ENCODE results near the gene ATP5F1A. TPM values are rescaled to one million over a fixed set of nuclear protein-coding genes. Genes with fewer than 3 reads are reported as not detected.
"Not testable (repeated sequence)": the region's sequence is repeated elsewhere in the genome, so short reads cannot be mapped to it uniquely, and the experiment has no call there.

The ATP5F1A gene
- total RNA-seq, 1 donor from 2014 or later: 474 TPM

DNA sequence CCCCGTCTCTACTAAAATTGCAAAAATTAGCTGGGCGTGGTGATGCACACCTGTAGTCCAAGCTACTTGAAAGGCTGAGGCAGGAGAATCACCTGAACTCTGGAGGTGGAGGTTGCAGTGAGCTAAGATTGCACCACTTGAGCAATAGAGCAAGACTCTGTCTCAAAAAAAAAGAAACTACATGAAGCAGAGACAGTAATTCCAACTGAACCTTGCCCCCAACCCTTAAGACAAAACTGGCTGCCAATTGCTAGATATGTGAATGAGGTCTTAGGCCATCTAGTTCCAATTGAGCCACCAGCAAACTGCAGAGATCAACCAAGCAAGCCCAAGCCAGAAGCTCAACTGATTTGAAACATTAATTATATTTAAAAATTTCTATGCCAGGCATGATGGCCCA lies 32.0 kb upstream of the ATP5F1A start:
- Mint-ChIP-seq H3K27ac (ENCODE audit: unreplicated experiment) (no peak overlapping the region), H3K4me3 (ENCODE audit: unreplicated experiment) (no peak overlapping the region), H3K27me3 (ENCODE audit: low read depth, unreplicated experiment) (no peaks in the 10 kb centered on the region), H3K9me3 (ENCODE audit: unreplicated experiment) (no peaks in the 10 kb centered on the region), H3K36me3 (ENCODE audit: low read depth, unreplicated experiment) (peaks cover 2% of the 10 kb centered on the region), H3K4me1 (ENCODE audit: low read depth, unreplicated experiment) (no peaks in the 10 kb centered on the region)
- FAIRE-seq (no peak), DNase-seq (ENCODE audit: low read depth) (no peak)
- no peak overlapping the region for H3K4me3 ChIP-seq (ENCODE audit: insufficient read depth, low read depth, low read length)
- no peaks in the 10 kb centered on the region for H3K9me3 ChIP-seq (ENCODE audit: insufficient read depth, low read depth, low read length)
- H3K4me2 ChIP-seq (ENCODE audit: low read length): no peak overlapping the region
- H3K4me1 ChIP-seq (ENCODE audit: insufficient read depth, low read length): no peaks in the 10 kb centered on the region
- H3K79me2 ChIP-seq (ENCODE audit: insufficient read depth, low read length): no peaks in the 10 kb centered on the region
- no peaks in the 10 kb centered on the region for H4K20me1 ChIP-seq (ENCODE audit: insufficient read depth, low read length)
- no peak overlapping the region for H2AFZ ChIP-seq (ENCODE audit: low read depth, low read length)
- TF ChIP-seq EZH2 (IDR thresholded peaks at IDR 0.05; ENCODE audit: insufficient read depth, low read length): no peak
- TF ChIP-seq, protein P1, sequence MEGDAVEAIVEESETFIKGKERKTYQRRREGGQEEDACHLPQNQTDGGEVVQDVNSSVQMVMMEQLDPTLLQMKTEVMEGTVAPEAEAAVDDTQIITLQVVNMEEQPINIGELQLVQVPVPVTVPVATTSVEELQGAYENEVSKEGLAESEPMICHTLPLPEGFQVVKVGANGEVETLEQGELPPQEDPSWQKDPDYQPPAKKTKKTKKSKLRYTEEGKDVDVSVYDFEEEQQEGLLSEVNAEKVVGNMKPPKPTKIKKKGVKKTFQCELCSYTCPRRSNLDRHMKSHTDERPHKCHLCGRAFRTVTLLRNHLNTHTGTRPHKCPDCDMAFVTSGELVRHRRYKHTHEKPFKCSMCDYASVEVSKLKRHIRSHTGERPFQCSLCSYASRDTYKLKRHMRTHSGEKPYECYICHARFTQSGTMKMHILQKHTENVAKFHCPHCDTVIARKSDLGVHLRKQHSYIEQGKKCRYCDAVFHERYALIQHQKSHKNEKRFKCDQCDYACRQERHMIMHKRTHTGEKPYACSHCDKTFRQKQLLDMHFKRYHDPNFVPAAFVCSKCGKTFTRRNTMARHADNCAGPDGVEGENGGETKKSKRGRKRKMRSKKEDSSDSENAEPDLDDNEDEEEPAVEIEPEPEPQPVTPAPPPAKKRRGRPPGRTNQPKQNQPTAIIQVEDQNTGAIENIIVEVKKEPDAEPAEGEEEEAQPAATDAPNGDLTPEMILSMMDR (IDR thresholded peaks at IDR 0.05; ENCODE audit: insufficient read depth, low read depth, low read length): no peak
- H3K27ac ChIP-seq (ENCODE audit: low read depth, low read length): no peak overlapping the region
- H3K9ac ChIP-seq (ENCODE audit: low read length): no peak overlapping the region
- no peaks in the 10 kb centered on the region for H3K27me3 ChIP-seq (ENCODE audit: insufficient read depth, low read length)
- H3K36me3 ChIP-seq (ENCODE audit: insufficient read depth, low read length): peaks cover 10% of the 10 kb centered on the region

DNA sequence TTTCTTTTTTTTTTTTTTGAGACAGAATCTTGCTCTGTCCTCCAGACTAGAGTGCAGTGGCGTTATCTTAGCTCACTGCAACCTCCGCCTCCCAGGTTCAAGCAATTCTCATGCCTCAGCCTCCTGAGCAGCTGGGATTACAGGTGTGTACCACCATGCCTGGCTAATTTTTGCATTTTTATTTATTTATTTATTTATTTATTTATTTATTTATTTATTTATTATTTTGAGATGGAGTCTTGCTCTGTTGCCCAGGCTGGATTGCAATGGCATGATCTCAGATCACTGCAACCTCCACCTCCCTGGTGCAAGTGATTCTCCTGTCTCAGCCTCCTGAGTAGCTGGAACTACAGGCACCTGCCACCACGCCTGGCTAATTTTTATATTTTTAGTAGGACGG lies 28.5 kb upstream of the ATP5F1A start:
- H3K4me3 Mint-ChIP-seq (ENCODE audit: unreplicated experiment); H3K4me1 ChIP-seq (ENCODE audit: insufficient read depth, low read length); H3K36me3 Mint-ChIP-seq (ENCODE audit: low read depth, unreplicated experiment); H3K9me3 Mint-ChIP-seq (ENCODE audit: unreplicated experiment); H3K27me3 ChIP-seq (ENCODE audit: insufficient read depth, low read length); H3K4me2 ChIP-seq (ENCODE audit: low read length); DNase-seq (ENCODE audit: low read depth); H3K27ac Mint-ChIP-seq (ENCODE audit: unreplicated experiment); H3K27me3 Mint-ChIP-seq (ENCODE audit: low read depth, unreplicated experiment); H3K9ac ChIP-seq (ENCODE audit: low read length); H3K4me1 Mint-ChIP-seq (ENCODE audit: low read depth, unreplicated experiment); H3K9me3 ChIP-seq (ENCODE audit: insufficient read depth, low read depth, low read length); H3K79me2 ChIP-seq (ENCODE audit: insufficient read depth, low read length); H3K27ac ChIP-seq (ENCODE audit: low read depth, low read length); FAIRE-seq; H2AFZ ChIP-seq (ENCODE audit: low read depth, low read length); H4K20me1 ChIP-seq (ENCODE audit: insufficient read depth, low read length); H3K4me3 ChIP-seq (ENCODE audit: insufficient read depth, low read depth, low read length): not testable (repeated sequence)
- peaks cover 13% of the 10 kb centered on the region for H3K36me3 ChIP-seq (ENCODE audit: insufficient read depth, low read length)

DNA sequence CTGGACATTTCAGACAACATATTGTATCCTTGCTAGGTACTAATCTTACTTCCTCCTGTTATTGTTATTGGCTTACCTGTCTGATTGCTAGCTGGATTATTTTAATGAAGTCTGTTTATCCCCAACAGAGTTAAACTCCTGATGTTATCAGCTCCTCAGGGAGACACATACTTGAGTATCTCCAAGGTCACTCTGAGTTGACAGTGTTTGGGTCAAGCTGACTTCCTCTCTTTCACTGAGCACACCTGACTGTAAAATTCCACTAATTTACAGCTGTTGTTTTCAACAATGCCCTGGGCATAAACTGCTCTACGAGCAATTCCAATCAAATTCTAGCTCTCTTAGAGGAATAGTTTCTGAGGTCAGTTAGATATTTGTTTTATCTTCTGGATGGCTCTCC lies 15.7 kb upstream of the ATP5F1A start:
- no peaks in the 10 kb centered on the region for H3K27me3 Mint-ChIP-seq (ENCODE audit: low read depth, unreplicated experiment)

More for the DNA sequence above, 15.7 kb upstream of the ATP5F1A start:
- Histone ChIP-seq H3K9me3 (ENCODE audit: insufficient read depth, low read depth, low read length) (no peaks in the 10 kb centered on the region), H2AFZ (ENCODE audit: low read depth, low read length) (no peak overlapping the region), H3K4me2 (ENCODE audit: low read length) (no peak overlapping the region), H3K27ac (ENCODE audit: low read depth, low read length) (no peak overlapping the region), H4K20me1 (ENCODE audit: insufficient read depth, low read length) (no peaks in the 10 kb centered on the region), H3K79me2 (ENCODE audit: insufficient read depth, low read length) (no peaks in the 10 kb centered on the region), H3K4me3 (ENCODE audit: insufficient read depth, low read depth, low read length) (no peak overlapping the region), H3K4me1 (ENCODE audit: insufficient read depth, low read length) (no peaks in the 10 kb centered on the region), H3K36me3 (ENCODE audit: insufficient read depth, low read length) (peaks cover 3% of the 10 kb centered on the region), H3K27me3 (ENCODE audit: insufficient read depth, low read length) (no peaks in the 10 kb centered on the region), H3K9ac (ENCODE audit: low read length) (no peak overlapping the region)
- H3K4me3 Mint-ChIP-seq (ENCODE audit: unreplicated experiment): no peak overlapping the region
- FAIRE-seq (no peak), DNase-seq (ENCODE audit: low read depth) (no peak)
- TF ChIP-seq, protein P1 (IDR thresholded peaks at IDR 0.05; ENCODE audit: insufficient read depth, low read depth, low read length): no peak
- TF ChIP-seq EZH2 (IDR thresholded peaks at IDR 0.05; ENCODE audit: insufficient read depth, low read length): no peak
- H3K36me3 Mint-ChIP-seq (ENCODE audit: low read depth, unreplicated experiment): peaks cover 11% of the 10 kb centered on the region
- H3K9me3 Mint-ChIP-seq (ENCODE audit: unreplicated experiment): no peaks in the 10 kb centered on the region
- H3K27ac Mint-ChIP-seq (ENCODE audit: unreplicated experiment): no peak overlapping the region
- no peaks in the 10 kb centered on the region for H3K4me1 Mint-ChIP-seq (ENCODE audit: low read depth, unreplicated experiment)
